Measurements from ENCODE around the gene CASKIN2.

CASKIN2 gene

DNA sequence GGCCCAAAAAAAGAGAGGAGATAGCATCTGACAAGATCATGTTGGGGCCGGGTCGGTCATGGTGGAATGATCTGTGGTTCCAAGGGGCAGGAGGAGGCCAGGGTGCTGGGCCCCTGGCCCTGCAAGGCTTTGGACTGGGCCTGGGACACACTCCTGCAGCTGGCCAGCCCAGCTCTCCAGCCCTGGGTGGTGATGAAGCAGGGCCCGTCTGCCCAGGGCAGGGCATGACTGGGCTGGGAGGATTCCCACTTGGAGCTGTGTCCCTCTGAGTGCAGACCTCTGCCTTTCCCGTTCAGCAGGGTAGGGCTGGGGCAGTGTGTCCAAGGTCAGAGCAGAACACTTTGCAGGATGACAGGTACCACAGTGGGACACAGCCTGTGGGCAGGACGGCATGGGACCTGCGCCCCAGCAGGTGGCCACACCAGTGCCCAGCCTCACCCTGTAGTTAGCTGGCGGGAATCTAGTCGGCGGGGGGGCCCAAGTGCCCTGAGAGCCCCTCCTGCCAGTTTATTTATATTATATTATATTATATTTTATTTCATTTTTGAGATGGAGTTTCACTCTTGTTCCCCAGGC lies 44.7 kb upstream of the CASKIN2 start:
- Mint-ChIP-seq H3K27me3 (ENCODE audit: low read depth) (no peaks in the 10 kb centered on the region), H3K9me3 (no peaks in the 10 kb centered on the region), H3K4me1 (peaks cover 7% of the 10 kb centered on the region), H3K4me3 (no peak overlapping the region), H3K27ac (peak overlapping the region in 1 of 3 experiments; percentile 6), H3K36me3 (ENCODE audit: low read depth) (no peaks in the 10 kb centered on the region)
- TF ChIP-seq, protein P1, sequence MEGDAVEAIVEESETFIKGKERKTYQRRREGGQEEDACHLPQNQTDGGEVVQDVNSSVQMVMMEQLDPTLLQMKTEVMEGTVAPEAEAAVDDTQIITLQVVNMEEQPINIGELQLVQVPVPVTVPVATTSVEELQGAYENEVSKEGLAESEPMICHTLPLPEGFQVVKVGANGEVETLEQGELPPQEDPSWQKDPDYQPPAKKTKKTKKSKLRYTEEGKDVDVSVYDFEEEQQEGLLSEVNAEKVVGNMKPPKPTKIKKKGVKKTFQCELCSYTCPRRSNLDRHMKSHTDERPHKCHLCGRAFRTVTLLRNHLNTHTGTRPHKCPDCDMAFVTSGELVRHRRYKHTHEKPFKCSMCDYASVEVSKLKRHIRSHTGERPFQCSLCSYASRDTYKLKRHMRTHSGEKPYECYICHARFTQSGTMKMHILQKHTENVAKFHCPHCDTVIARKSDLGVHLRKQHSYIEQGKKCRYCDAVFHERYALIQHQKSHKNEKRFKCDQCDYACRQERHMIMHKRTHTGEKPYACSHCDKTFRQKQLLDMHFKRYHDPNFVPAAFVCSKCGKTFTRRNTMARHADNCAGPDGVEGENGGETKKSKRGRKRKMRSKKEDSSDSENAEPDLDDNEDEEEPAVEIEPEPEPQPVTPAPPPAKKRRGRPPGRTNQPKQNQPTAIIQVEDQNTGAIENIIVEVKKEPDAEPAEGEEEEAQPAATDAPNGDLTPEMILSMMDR (IDR thresholded peaks at IDR 0.05; ENCODE audit: unreplicated experiment in 3 of 3) = no peak

DNA sequence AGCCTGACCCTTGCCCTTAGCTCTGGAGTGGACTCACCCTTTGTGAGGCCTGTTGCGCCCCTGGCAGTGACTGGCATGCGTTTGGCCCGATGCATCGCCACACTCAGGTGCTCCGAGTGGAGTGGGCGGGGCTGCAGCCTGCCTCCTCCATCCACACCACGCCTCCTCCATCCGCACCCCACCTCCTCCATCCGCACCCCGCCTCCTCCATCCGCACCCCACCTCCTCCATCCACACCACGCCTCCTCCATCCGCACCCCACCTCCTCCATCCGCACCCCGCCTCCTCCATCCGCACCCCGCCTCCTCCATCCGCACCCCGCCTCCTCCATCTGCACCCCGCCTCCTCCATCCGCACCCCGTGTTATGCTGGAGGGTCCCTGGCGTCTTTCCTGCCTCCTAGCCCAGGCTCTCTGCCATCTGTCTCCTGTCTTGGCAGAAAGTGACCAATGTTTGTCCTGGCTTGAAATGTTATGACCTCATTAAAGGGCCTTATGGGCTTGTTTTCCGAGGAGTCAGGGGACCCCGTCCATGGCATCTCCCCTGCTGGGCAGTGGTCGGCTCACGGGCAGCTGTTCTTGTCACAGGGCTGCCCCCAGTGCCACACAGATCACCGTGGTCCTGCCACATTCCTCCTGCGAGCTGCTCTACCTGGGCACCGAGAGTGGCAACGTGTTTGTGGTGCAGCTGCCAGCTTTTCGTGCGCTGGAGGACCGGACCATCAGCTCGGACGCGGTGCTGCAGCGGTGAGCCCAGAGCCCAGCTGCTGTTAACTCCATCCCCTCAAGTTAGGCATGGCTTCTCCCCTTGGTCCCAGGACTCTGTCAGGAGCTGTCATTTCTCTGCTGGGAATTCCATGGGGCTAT lies 43.6 kb upstream of the CASKIN2 start:
- Mint-ChIP-seq H3K4me1 (peaks cover 7% of the 10 kb centered on the region), H3K27me3 (ENCODE audit: low read depth) (no peaks in the 10 kb centered on the region), H3K4me3 (peak overlapping the region in 1 of 3 experiments; percentile 7), H3K9me3 (no peaks in the 10 kb centered on the region), H3K36me3 (ENCODE audit: low read depth) (no peaks in the 10 kb centered on the region), H3K27ac (peak overlapping the region in 2 of 3 experiments; percentile 12 to 68)
- TF ChIP-seq, protein P1 (IDR thresholded peaks at IDR 0.05; ENCODE audit: unreplicated experiment in 3 of 3) = no peak

DNA sequence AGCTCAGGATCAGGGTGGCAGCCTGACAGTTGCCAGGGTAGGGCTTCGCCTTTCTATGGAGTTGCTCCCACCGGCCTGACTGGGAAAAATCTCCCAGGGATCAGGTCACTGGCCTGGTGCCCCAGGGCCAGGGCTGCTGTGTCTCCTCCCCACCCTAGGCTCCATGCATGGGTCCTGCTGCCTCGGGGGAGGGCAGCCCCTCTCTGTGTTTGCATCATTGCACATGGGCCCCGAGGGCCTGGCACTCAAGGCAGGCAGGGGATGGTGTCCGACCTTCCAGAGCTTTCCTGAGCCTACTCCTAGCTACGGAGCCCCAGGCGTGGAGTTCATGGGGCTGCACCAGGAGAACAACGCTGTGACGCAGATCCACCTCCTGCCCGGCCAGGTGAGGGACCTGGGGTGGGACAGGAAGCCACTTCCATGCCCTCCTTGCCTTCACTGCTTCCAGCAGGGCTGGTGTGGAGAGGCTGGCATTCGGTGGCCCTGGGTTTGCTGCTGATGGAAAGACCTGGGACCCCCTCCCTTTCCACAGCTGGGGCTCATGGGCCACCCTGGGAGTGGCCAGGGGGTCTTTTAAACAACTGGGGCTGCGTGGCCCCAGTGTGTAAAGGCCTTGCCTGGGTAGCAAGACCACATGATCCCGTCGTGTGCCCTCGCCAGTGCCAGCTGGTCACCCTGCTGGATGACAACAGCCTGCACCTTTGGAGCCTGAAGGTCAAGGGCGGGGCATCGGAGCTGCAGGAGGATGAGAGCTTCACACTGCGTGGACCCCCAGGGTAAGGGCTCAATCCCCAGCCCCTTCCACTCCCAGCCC lies 42.7 kb upstream of the CASKIN2 start:
- H3K36me3 Mint-ChIP-seq (ENCODE audit: low read depth) = no peaks in the 10 kb centered on the region
- peaks cover 15% of the 10 kb centered on the region for H3K4me1 Mint-ChIP-seq
- H3K4me3 Mint-ChIP-seq = no peak overlapping the region
- no peaks in the 10 kb centered on the region for H3K9me3 Mint-ChIP-seq
- peak overlapping the region in 1 of 3 experiments; percentile 59 for H3K27ac Mint-ChIP-seq
- TF ChIP-seq, protein P1 (IDR thresholded peaks at IDR 0.05; ENCODE audit: unreplicated experiment in 3 of 3) = no peak
- no peaks in the 10 kb centered on the region for H3K27me3 Mint-ChIP-seq (ENCODE audit: low read depth)

DNA sequence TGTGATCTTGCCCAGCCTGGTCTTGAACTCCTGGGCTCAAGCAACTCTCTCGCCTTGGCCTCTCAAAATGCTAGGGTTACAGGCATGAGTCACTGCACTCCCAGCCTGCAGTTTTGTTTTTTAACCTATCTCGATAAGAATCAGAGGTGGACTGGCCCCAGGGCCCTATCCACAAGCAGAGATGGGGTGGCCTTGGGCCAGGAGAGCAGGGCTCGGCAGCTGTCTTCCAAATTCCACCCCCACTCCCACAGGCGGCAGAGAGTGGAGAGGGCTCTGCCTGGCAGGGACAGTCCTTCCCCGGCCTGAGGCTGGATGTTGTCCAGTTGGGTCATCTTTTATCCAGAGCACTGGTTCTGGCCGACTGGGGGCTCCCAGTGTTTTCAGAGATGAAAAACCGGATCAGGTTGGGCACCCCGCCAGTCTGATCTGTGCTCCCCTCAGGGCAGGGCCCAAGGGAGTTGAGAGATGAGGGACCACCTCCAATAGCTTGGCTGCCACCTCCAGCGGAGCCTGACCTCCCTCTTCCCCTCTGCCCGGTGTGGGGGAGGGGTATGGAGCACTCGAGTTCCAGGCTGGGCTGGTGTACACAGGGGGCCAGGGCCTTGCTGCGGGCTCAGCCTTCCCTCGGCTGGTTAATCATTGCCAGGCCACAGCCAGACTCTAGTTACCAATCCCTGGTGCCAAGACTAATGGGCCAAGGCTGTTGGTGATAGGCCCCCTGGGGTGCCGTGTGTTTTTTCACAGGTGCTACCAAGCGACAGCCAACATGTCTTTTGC lies 41.9 kb upstream of the CASKIN2 start:
- TF ChIP-seq, protein P1 (IDR thresholded peaks at IDR 0.05; ENCODE audit: unreplicated experiment in 3 of 3) = no peak
- Mint-ChIP-seq H3K9me3 (no peaks in the 10 kb centered on the region), H3K36me3 (ENCODE audit: low read depth) (no peaks in the 10 kb centered on the region), H3K4me3 (no peak overlapping the region), H3K27ac (peak overlapping the region; percentile 31 to 59 (median 39)), H3K27me3 (ENCODE audit: low read depth) (no peaks in the 10 kb centered on the region), H3K4me1 (peaks cover 23% of the 10 kb centered on the region)

DNA sequence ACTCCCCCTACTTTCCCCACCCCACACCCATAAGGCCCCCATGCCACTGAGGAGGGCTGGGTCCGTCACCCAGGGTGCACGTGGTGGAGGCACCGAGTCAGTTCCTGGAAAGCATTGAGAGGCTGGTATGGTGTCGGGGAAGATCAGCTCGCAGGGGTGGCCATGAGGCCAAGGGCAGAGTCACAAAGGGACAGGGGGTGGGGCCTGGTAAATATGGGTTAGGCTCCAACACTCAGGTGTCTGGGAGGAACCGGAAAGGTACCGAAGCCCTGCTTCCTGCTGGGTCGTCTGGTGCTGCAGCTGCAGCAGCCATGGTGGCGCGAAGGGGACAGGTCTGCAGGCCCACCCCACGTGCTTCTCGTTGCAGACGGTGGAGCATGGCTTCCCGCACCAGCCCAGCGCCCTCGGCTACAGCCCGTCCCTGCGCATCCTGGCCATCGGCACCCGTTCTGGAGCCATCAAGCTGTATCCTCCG lies 40.4 kb upstream of the CASKIN2 start:
- no peaks in the 10 kb centered on the region for H3K9me3 Mint-ChIP-seq
- TF ChIP-seq, protein P1 (IDR thresholded peaks at IDR 0.05; ENCODE audit: unreplicated experiment in 3 of 3) = no peak
- H3K4me1 Mint-ChIP-seq = peaks cover 27% of the 10 kb centered on the region

More for the DNA sequence above, 40.4 kb upstream of the CASKIN2 start:
- H3K27me3 Mint-ChIP-seq (ENCODE audit: low read depth) = no peaks in the 10 kb centered on the region
- H3K4me3 Mint-ChIP-seq = no peak overlapping the region
- no peaks in the 10 kb centered on the region for H3K36me3 Mint-ChIP-seq (ENCODE audit: low read depth)
- peak overlapping the region in 2 of 3 experiments; percentile 48 to 77 for H3K27ac Mint-ChIP-seq

Measured in nephron (organoid).